ENCODE measurements around the gene AMHR2. TPM values are rescaled to one million over a fixed set of nuclear protein-coding genes. Genes with fewer than 3 reads are reported as not detected.
"Not testable (repeated sequence)": the region's sequence is repeated elsewhere in the genome, so short reads cannot be mapped to it uniquely, and the experiment has no call there.

The AMHR2 gene
- total RNA-seq, 4 donors from 2014 or later, result 0.62 TPM; not detected in 3

DNA sequence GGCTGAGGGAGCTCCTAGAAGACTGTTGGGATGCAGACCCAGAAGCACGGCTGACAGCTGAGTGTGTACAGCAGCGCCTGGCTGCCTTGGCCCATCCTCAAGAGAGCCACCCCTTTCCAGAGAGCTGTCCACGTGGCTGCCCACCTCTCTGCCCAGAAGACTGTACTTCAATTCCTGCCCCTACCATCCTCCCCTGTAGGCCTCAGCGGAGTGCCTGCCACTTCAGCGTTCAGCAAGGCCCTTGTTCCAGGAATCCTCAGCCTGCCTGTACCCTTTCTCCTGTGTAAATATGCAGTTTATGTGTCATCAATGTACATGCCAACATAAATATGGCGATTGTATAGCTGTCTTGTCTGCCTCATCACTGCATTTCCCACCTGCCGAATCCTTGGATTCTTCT, 7.5 kb downstream of the AMHR2 start:
- TF ChIP-seq POLR2A (IDR thresholded peaks at IDR 0.05), result no peak
- TF ChIP-seq, protein P1, sequence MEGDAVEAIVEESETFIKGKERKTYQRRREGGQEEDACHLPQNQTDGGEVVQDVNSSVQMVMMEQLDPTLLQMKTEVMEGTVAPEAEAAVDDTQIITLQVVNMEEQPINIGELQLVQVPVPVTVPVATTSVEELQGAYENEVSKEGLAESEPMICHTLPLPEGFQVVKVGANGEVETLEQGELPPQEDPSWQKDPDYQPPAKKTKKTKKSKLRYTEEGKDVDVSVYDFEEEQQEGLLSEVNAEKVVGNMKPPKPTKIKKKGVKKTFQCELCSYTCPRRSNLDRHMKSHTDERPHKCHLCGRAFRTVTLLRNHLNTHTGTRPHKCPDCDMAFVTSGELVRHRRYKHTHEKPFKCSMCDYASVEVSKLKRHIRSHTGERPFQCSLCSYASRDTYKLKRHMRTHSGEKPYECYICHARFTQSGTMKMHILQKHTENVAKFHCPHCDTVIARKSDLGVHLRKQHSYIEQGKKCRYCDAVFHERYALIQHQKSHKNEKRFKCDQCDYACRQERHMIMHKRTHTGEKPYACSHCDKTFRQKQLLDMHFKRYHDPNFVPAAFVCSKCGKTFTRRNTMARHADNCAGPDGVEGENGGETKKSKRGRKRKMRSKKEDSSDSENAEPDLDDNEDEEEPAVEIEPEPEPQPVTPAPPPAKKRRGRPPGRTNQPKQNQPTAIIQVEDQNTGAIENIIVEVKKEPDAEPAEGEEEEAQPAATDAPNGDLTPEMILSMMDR (IDR thresholded peaks at IDR 0.05), result no peak
- 82 to 83% methylated on average over 7 of the region's 7 CpGs for WGBS, 2 donors
- no peak overlapping the region for H3K4me3 ChIP-seq (ENCODE audit: low read depth, poor library complexity, severe bottlenecking)
- DNase-seq (ENCODE audit: low spot score in 2 of 2), result no peak
- intact Hi-C loops (cut with DNase I; ENCODE audit: low total_unique reads), result no loop called here

DNA sequence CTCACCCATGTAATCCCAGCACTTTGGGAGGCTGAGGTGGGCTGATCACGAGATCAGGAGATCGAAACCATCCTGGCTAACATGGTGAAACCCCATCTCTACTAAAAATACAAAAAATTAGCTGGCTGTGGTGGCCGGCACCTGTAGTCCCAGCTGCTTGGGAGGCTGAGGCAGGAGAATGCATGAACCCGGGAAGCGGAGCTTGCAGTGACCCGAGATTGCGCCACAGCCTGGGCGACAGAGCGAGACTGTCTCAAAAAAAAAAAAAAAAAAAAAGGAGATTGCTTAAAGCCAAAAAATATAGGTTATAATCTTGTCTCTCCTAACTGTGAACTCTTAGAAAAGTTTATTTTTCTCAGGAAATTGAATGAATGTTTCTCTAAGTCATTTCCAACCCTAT, 11.7 kb downstream of the AMHR2 start:
- H3K4me3 ChIP-seq (ENCODE audit: low read depth, poor library complexity, severe bottlenecking); intact Hi-C loops (cut with DNase I; ENCODE audit: low total_unique reads); DNase-seq (ENCODE audit: low spot score in 2 of 2): not testable (repeated sequence)
- WGBS, 2 donors, result 90 to 93% methylated on average over 9 of the region's 9 CpGs

DNA sequence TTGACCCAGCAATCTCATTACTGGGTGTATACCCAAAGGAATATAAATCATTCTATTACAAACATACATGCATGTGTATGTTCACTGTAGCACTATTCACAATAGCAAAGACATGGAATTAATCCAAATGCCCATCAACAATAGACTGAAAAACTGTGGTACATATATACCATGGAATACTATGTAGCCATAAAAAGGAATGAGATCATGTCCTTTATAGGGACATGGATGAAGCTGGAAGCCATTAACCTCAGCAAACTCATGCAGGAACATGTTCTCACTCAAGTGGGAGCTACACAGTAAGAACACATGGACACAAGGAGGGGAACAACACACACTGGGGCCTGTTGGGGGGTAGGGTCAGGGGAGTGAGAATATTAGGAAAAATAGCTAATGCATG, 15.9 kb downstream of the AMHR2 start:
- DNase-seq (ENCODE audit: low spot score in 2 of 2); H3K4me3 ChIP-seq (ENCODE audit: low read depth, poor library complexity, severe bottlenecking); intact Hi-C loops (cut with DNase I; ENCODE audit: low total_unique reads): not testable (repeated sequence)

DNA sequence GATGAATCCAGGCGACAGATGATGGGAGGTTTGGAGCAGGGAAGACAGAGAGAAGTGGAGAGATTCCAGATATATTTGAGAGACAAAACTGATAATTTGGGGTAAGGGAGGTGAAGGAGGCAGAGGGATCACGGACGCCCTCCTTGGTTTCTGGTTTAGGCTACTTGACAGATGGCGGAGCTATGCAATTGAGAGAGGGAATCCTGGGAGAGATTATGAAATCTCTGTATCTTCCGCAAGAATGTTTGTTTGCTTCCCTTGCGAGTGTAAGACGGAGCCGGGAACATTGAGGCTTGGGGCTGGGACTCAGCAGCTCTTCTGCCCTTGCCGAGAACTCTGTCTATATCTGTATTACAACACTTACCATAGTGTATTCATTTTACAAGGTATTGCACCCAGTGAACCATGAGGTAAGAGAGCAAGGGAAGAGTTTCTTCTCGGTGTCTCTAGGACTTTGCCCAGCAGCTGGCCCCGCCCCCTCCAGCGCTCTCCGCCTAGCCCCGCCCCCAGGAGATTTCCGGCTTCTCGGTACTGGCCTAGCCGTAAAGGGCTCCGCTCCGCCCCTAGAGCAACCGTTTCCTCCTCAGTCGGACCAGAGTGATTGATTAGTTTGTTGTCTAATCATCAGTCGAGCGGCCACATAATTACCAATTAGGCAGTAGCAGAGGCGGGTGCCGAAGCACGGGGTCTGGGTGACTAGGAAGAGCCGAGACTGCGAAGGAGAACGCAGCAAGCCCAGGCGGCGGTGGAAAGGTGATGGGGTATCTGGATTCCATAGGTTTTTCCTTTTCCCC, 17.6 kb downstream of the AMHR2 start, which contains the start of gene PRR13:
TSS of gene PRR13 (plus strand) at position 695 of the 794 bp plus-strand sequence. CDS start 981 bp downstream, outside the sequence.
- peak within 1 kb of the TSS; percentile 70 for H3K4me3 ChIP-seq (ENCODE audit: low read depth, poor library complexity, severe bottlenecking)
- DNase-seq (ENCODE audit: low spot score in 2 of 2), result peak; percentile 99 to 100
- intact Hi-C loops (cut with DNase I; ENCODE audit: low total_unique reads), result no loop called here
- 2% methylated on average over 31 of the region's 31 CpGs for WGBS, 2 donors
- TF ChIP-seq POLR2A (IDR thresholded peaks at IDR 0.05), result peak in 1 of 2 donors; percentile 88
- TF ChIP-seq, protein P1 (IDR thresholded peaks at IDR 0.05), result no peak

DNA sequence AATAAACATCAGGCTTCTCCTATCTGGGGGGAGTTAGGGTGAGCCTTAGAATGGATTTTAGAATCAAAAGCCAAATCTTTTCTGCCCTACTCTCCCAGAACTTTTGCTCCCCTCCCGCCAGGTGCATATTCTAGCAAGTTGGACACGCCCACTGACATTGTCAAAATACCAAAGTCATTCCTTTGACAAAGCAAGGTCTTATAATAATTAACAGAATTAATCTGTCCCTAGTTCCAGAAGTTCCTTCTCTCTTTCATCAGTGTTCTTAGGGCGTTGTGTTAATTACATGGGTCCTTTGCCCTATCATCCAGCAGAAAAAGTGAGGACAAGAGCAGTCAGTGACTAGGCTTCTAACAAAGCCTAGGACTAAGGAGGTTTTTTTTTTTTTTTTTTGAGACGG, 20.3 kb downstream of the AMHR2 start:
- no peak for DNase-seq (ENCODE audit: low spot score in 2 of 2)
- intact Hi-C loops (cut with DNase I; ENCODE audit: low total_unique reads), result no loop called here
- H3K4me3 ChIP-seq (ENCODE audit: low read depth, poor library complexity, severe bottlenecking), result no peak overlapping the region
- TF ChIP-seq, protein P1 (IDR thresholded peaks at IDR 0.05), result no peak
- TF ChIP-seq POLR2A (IDR thresholded peaks at IDR 0.05), result no peak
- WGBS, 2 donors, result 90 to 94% methylated on average over 4 of the region's 4 CpGs

DNA sequence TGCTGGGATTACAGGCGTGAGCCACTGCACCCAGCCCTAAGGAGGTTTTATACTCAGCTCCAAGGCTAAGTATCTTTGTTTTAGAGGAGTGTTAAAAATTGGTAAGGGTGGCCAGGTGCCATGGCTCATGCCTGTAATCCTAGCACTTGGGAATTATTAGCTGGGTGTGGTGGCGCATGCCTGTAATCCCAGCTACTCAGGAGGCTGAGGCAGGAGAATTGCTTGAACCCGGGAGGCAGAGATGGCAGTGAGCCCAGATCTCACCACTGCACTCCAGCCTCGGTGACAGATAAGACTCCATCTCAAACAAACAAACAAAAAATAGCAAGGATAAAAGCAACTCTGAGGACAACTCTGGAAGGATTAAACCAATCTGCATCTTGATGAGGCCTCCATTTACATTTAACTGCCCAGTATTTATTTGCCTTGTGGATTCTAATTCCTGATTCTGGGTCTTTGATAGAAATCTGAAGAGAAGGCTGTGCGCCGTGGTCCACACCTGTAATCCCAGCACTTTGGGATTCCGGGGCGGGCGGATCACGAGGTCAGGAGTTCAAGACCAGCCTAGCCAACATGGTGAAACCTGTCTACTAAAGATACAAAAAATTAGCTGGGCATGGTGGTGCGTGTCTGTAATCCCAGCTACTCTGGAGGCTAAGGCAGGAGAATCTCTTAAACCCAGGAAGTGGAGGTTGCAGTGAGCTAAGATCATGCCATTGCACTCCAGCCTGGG, 21.1 kb downstream of the AMHR2 start:
- intact Hi-C loops (cut with DNase I; ENCODE audit: low total_unique reads); DNase-seq (ENCODE audit: low spot score in 2 of 2); H3K4me3 ChIP-seq (ENCODE audit: low read depth, poor library complexity, severe bottlenecking): not testable (repeated sequence)
- 93 to 95% methylated on average over 11 of the region's 11 CpGs for WGBS, 2 donors

DNA sequence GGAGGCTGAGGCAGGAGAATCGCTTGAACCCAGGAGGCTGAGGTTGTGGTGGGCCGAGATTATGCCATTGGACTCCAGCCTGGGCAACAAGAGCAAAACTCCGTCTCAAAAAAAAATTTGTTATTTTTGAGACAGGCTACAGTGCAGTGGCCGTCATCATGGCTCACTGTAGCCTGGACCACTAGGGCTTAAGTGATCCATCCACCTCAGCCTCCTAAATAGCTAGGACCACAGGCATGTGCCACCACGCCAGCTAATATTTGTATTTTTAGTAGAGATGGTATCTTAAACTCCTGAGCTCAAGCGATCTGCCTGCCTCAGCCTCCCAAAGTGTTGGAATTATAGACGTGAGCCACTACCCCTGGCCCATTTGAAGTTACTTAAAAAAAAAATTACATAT, 27.3 kb downstream of the AMHR2 start:
- peak in 1 of 2 donors; percentile 67 for DNase-seq (ENCODE audit: low spot score in 2 of 2)
- intact Hi-C loops (cut with DNase I; ENCODE audit: low total_unique reads), result no loop called here
- no peak overlapping the region for H3K4me3 ChIP-seq (ENCODE audit: low read depth, poor library complexity, severe bottlenecking)
- TF ChIP-seq, protein P1 (IDR thresholded peaks at IDR 0.05), result no peak
- TF ChIP-seq POLR2A (IDR thresholded peaks at IDR 0.05), result no peak
- WGBS, 2 donors, result 87 to 92% methylated on average over 7 of the region's 7 CpGs

All from lower leg skin (tissue), 4 donors.